K562 (cell line): ENCODE measurements around the gene ACBD3. TPM values are rescaled to one million over a fixed set of nuclear protein-coding genes. Genes with fewer than 3 reads are reported as not detected.

ENCODE experiments used
- CC2D1A ChIP-seq: fragments of 450-650 bp; IDR thresholded peaks from 2 replicates; pipeline ENCODE4 v1.6.1; 2017; ENCODE audit warnings: mild to moderate bottlenecking
- FOXK2 ChIP-seq, 2 experiments: fragments of 450-650 bp; IDR thresholded peaks in 1 of 2; conservative IDR thresholded peaks in 1 of 2; 2 replicates each; pipeline ENCODE4 v1.6.1; 2016; ENCODE audit warnings: low read depth in 2 of 2, mild to moderate bottlenecking in 1 of 2
- GABPB2 ChIP-seq: fragments of 250-450 bp; sonication (Bioruptor Pico); conservative IDR thresholded peaks from 2 replicates; pipeline ENCODE4 v1.5.1; 2021; ENCODE audit warnings: mild to moderate bottlenecking
- NR4A1 ChIP-seq, 2 experiments: fragments of 250-450 bp in 1 of 2; fragments of 450-650 bp in 1 of 2; sonication (Bioruptor Pico) in 1 of 2; IDR thresholded peaks; 2 replicates each; pipeline versions ENCODE4 v1.4.0 to v1.6.1; 2016 to 2020; ENCODE audit warnings: mild to moderate bottlenecking in 2 of 2, missing compliant biosample characterization in 1 of 2, missing genetic modification characterization in 1 of 2, moderate library complexity in 1 of 2
- SMARCE1 ChIP-seq: fragments of 450-650 bp; IDR thresholded peaks from 2 replicates; pipeline ENCODE4 v1.7.1; 2016; ENCODE audit warnings: mild to moderate bottlenecking
- TSC22D4 ChIP-seq: fragments of 450-650 bp; IDR thresholded peaks from 2 replicates; pipeline ENCODE4 v1.6.1; 2016; ENCODE audit warnings: missing genetic modification characterization, missing biosample characterization, control low read depth
- USF2 ChIP-seq: sonication (generic); formaldehyde crosslinking; IDR thresholded peaks from 2 replicates; pipeline ENCODE4 v1.5.0; 2020; ENCODE audit warnings: missing genetic modification reagents
- ZMIZ1 ChIP-seq, 2 experiments: fragments of 150-350 bp in 1 of 2; IDR thresholded peaks; 2 replicates each; pipeline ENCODE4 v1.6.1; 2012 to 2016; ENCODE audit warnings: low read depth in 2 of 2, low read length in 2 of 2, mild to moderate bottlenecking in 1 of 2, moderate library complexity in 1 of 2
- ZNF785 ChIP-seq: fragments of 250-450 bp; sonication (Bioruptor Pico); IDR thresholded peaks from 2 replicates; pipeline ENCODE4 v1.4.0; 2020; ENCODE audit warnings: mild to moderate bottlenecking
- polyA plus RNA-seq, 8 experiments: library from polyadenylated mRNA; depleted of rRNA in 4 of 8; stranded (reverse) in 5 of 8; unstranded in 3 of 8; fragments of >200 nt; fragmentation: Nextera tagmentation in 2 of 8; fragmentation: Illumina TruSeq in 1 of 8; extraction: Ambion mirVana in 2 of 8; extraction: Trizol in 1 of 8; gene quantifications; 2 replicates each; pipeline versions ENCODE4 v1.2.1 to v1.2.3, GENCODE V29; 2011 to 2014; ENCODE audit warnings: inconsistent platforms in 1 of 8, missing spikeins in 1 of 8
- total RNA-seq, 7 experiments: library from RNA; depleted of rRNA in 6 of 7; stranded (reverse); fragments of >200 nt in 6 of 7; fragmentation: Illumina TruSeq in 2 of 7; extraction: Trizol in 2 of 7; gene quantifications; 2 replicates each; pipeline versions ENCODE4 v1.2.1 to v1.2.3, GENCODE V29; 2011 to 2021; ENCODE audit warnings: low replicate concordance in 1 of 7
- TF ChIP-seq, protein P1 (sequence below): sonication (generic); formaldehyde crosslinking; IDR thresholded peaks from 2 replicates; pipeline ENCODE4 v1.8.0; 2023; ENCODE audit warnings: mild to moderate bottlenecking, missing genetic modification reagents
- TF ChIP-seq, protein P2 (sequence below): fragments of 250-450 bp; sonication (Bioruptor Pico); IDR thresholded peaks from 2 replicates; pipeline ENCODE4 v1.4.0; 2020
- TF ChIP-seq, protein P3 (sequence below), 2 experiments: IDR thresholded peaks; 2 replicates each; pipeline ENCODE4 v1.6.1; 2012; ENCODE audit warnings: improper control_type of control experiment in 2 of 2, low read depth in 2 of 2, low read length in 2 of 2, borderline replicate concordance in 1 of 2

ACBD3 gene
- total and polyA plus RNA-seq, 9 of the 15 experiments (the other 6 are each of a cell fraction or from before 2014, with no cell fraction given) = 11.1 to 36.7 (median 26.9) TPM

DNA sequence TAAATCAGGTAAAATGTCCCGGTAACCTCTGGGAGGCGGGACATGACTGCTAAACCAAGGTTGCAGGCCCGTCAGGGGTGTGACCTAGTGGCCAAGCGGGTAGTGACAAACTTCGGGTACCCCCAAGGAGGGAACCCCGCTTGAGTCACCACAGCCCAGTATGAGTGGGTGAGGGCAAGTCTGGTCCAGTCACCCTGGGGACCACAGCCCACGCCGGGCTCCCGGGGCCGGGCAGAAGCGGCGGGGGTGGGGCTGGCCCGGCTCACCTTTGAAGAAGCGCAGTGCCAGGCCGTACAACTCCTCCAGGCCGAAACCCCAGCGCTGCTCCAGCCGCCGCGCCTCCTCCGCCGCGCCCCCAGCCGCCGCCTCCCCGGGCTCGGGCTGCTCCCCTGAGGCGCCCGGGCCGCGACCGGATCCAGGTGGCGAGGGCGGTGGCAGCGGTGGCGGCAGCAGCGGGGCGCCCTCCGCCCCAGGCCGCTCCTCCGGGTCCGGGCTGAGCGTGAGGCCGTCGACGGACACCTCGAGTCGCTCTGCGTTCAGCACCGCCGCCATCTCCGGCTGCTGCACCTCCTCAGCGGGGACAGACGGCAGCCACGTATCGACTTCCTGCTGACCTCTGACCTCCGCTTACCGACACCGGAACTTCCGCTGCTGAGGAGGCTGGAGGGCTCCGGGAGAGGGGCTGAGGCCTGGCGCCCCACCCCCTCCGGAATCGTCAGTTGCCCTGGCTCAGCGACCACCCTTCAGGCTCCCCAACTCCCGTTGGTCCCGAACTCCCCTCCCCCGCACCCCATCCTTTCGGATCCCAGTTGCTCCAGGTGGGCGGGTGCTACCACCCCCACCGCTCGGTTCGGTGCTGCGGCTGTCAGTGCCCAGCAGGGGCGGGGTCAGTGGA, at the start of gene ACBD3 (continued):
- TF ChIP-seq, protein P1, sequence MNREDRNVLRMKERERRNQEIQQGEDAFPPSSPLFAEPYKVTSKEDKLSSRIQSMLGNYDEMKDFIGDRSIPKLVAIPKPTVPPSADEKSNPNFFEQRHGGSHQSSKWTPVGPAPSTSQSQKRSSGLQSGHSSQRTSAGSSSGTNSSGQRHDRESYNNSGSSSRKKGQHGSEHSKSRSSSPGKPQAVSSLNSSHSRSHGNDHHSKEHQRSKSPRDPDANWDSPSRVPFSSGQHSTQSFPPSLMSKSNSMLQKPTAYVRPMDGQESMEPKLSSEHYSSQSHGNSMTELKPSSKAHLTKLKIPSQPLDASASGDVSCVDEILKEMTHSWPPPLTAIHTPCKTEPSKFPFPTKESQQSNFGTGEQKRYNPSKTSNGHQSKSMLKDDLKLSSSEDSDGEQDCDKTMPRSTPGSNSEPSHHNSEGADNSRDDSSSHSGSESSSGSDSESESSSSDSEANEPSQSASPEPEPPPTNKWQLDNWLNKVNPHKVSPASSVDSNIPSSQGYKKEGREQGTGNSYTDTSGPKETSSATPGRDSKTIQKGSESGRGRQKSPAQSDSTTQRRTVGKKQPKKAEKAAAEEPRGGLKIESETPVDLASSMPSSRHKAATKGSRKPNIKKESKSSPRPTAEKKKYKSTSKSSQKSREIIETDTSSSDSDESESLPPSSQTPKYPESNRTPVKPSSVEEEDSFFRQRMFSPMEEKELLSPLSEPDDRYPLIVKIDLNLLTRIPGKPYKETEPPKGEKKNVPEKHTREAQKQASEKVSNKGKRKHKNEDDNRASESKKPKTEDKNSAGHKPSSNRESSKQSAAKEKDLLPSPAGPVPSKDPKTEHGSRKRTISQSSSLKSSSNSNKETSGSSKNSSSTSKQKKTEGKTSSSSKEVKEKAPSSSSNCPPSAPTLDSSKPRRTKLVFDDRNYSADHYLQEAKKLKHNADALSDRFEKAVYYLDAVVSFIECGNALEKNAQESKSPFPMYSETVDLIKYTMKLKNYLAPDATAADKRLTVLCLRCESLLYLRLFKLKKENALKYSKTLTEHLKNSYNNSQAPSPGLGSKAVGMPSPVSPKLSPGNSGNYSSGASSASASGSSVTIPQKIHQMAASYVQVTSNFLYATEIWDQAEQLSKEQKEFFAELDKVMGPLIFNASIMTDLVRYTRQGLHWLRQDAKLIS (CRISPR knock-in tag) = peak; percentile 45; the same call in 1 of the 2 replicates
- TF ChIP-seq GABPB2 (no peak), SMARCE1 (no peak), ZMIZ1 (IDR thresholded peaks at IDR 0.05; ENCODE audit: low read depth in 2 of 2, low read length in 2 of 2) (no peak; a peak in 1 of 4 replicates), USF2 (CRISPR knock-in tag) (no peak), FOXK2 (conservative IDR thresholded peaks at IDR 0.05 in 1 of 2, IDR thresholded peaks at IDR 0.05 in 1 of 2; ENCODE audit: low read depth in 2 of 2) (peak in 1 of 2 experiments; percentile 52; a peak in 2 of 4 replicates), TSC22D4 (tag) (no peak), ZNF785 (CRISPR knock-in tag) (no peak), CC2D1A (no peak), NR4A1 (CRISPR knock-in tag; IDR thresholded peaks at IDR 0.05) (peak; percentile 89; the same call in 1 of the 2 replicates), NR4A1 (tag; IDR thresholded peaks at IDR 0.05) (0 out of 2 replicates have a peak, but pooled peaks have one; percentile 35)
- TF ChIP-seq, protein P2, sequence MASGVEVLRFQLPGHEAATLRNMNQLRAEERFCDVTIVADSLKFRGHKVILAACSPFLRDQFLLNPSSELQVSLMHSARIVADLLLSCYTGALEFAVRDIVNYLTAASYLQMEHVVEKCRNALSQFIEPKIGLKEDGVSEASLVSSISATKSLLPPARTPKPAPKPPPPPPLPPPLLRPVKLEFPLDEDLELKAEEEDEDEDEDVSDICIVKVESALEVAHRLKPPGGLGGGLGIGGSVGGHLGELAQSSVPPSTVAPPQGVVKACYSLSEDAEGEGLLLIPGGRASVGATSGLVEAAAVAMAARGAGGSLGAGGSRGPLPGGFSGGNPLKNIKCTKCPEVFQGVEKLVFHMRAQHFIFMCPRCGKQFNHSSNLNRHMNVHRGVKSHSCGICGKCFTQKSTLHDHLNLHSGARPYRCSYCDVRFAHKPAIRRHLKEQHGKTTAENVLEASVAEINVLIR (CRISPR knock-in tag) = peak; percentile 39; the same call in 1 of the 2 replicates
- TF ChIP-seq, protein P3, sequence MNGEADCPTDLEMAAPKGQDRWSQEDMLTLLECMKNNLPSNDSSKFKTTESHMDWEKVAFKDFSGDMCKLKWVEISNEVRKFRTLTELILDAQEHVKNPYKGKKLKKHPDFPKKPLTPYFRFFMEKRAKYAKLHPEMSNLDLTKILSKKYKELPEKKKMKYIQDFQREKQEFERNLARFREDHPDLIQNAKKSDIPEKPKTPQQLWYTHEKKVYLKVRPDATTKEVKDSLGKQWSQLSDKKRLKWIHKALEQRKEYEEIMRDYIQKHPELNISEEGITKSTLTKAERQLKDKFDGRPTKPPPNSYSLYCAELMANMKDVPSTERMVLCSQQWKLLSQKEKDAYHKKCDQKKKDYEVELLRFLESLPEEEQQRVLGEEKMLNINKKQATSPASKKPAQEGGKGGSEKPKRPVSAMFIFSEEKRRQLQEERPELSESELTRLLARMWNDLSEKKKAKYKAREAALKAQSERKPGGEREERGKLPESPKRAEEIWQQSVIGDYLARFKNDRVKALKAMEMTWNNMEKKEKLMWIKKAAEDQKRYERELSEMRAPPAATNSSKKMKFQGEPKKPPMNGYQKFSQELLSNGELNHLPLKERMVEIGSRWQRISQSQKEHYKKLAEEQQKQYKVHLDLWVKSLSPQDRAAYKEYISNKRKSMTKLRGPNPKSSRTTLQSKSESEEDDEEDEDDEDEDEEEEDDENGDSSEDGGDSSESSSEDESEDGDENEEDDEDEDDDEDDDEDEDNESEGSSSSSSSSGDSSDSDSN (IDR thresholded peaks at IDR 0.05; ENCODE audit: borderline replicate concordance in 1 of 2, low read depth in 2 of 2, low read length in 2 of 2) = peak; percentile 51 to 60; a peak in 2 of 4 replicates
